AG04449 (cell line): ENCODE results near the gene TTLL8.

ENCODE experiments used
- CTCF ChIA-PET: fragments of 350-600 bp; formaldehyde crosslinking; extraction: SDS; loops from one replicate; lab custom pipeline; 2021; ENCODE audit warnings: antibody characterized with exemption; lab: Yijun Ruan, JAX
- POLR2A ChIA-PET: fragments of 400-600, 350-600 bp; formaldehyde crosslinking; extraction: SDS; loops from one replicate; lab custom pipeline; 2020; ENCODE audit warnings: antibody characterized with exemption, inconsistent platforms; lab: Yijun Ruan, JAX
- DNase-seq: peaks from one replicate; pipeline ENCODE4 v3.0.0-alpha.2; 2010; ENCODE audit warnings: low read depth, low spot score
- H3K4me3 ChIP-seq: 2 replicates; pipeline ENCODE4 v1.5.1; 2011; ENCODE audit warnings: low read depth, mild to moderate bottlenecking, control low read depth, low read length
- TF ChIP-seq, protein P1 (sequence below): IDR thresholded peaks from one replicate; pipeline ENCODE4 v1.5.1; 2011; ENCODE audit warnings: mild to moderate bottlenecking, moderate library complexity, low read length, control low read depth, inconsistent platforms; ENCODE audit not compliant: insufficient read depth; ENCODE audit errors: missing control alignments

The TTLL8 gene

GRCh38 chr22:50056214-50056972 is 1.7 kb downstream of the TTLL8 start:
- CTCF ChIA-PET: interaction anchor here (1.3 kb wide), 1 partner anchor 26 kb away, joined by 6 read pairs; no protein-coding TSS in a partner anchor
- POLR2A ChIA-PET: no interaction called here
- TF ChIP-seq, protein P1, sequence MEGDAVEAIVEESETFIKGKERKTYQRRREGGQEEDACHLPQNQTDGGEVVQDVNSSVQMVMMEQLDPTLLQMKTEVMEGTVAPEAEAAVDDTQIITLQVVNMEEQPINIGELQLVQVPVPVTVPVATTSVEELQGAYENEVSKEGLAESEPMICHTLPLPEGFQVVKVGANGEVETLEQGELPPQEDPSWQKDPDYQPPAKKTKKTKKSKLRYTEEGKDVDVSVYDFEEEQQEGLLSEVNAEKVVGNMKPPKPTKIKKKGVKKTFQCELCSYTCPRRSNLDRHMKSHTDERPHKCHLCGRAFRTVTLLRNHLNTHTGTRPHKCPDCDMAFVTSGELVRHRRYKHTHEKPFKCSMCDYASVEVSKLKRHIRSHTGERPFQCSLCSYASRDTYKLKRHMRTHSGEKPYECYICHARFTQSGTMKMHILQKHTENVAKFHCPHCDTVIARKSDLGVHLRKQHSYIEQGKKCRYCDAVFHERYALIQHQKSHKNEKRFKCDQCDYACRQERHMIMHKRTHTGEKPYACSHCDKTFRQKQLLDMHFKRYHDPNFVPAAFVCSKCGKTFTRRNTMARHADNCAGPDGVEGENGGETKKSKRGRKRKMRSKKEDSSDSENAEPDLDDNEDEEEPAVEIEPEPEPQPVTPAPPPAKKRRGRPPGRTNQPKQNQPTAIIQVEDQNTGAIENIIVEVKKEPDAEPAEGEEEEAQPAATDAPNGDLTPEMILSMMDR: no peak
- no peak for DNase-seq
- no peak overlapping the region for H3K4me3 ChIP-seq

DNA sequence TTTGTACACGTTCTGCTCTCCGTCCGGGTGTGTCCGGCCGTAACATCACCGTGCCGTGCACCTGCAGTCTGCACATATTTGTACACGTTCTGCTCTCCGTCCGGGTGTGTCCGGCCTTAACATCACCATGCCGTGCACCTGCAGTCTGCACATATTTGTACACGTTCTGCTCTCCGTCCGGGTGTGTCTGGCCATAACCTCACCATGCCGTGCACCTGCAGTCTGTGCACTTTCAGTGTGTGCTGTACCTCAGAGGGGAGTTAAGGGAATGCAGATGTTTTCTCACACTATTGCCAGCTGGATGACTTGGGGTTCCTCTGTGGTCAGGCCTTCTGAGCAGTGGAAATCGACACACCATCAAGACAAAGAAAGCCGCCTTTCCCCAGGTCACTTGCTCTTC is 4.2 kb downstream of the TTLL8 start:
- POLR2A ChIA-PET: no interaction called here
- CTCF ChIA-PET: no interaction called here
- TF ChIP-seq, protein P1: no peak
- DNase-seq: no peak
- no peak overlapping the region for H3K4me3 ChIP-seq

GRCh38 chr22:50051930-50052329 is 6.2 kb downstream of the TTLL8 start:
- H3K4me3 ChIP-seq: no peak overlapping the region
- ChIA-PET CTCF (interaction anchor here (2.2 kb wide), 1 partner anchor 22 kb away, joined by 6 read pairs; no protein-coding TSS in a partner anchor), POLR2A (no interaction called here)
- no peak for DNase-seq
- TF ChIP-seq, protein P1: no peak

DNA sequence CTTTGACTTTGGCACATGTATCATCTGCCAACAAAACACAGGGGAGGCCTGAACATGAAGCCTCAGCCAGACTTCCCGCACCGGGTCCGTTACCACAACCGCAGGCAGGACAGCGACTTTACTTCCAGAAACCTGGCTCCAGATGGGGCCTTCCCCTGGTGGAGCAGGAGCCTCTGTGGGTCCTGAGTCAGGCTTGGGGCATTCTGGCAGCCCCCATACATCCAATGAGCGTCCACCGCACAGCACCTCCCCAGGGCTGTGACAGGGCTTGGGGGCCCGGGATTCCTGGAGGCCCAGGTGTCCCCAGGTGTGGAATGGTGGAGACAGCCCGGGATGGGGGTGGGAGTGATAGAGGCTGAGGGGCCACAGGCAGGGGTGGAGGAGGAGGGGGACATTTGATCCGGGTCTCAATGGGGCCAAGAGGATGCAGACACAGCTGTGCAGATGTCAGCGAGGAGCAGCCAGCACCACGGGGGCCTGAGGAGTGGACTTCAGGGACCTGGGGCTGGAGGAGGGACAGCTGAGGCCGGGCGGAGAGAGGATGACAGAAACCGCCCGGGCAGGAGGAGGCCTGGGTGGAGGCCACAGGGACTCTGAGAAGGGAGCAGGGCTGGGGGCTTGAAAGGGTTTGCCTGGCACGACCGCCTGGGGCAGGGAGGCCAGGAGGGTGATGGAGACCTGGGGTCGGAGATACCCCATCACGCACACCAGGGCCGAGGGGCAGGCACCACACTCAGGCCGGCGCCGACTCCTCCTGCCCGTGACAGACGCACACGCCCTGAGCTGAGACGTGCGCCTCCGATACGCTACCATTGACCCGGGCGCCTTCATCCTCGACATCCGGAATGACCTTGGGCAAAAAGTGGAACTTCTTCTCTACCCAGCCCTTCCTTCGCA is 8.6 kb downstream of the TTLL8 start:
- TF ChIP-seq, protein P1: no peak
- no peak overlapping the region for H3K4me3 ChIP-seq
- DNase-seq: no peak
- ChIA-PET CTCF (interaction anchor here (2.2 kb wide), 1 partner anchor 19 kb away, joined by 6 read pairs; no protein-coding TSS in a partner anchor), POLR2A (no interaction called here)

DNA sequence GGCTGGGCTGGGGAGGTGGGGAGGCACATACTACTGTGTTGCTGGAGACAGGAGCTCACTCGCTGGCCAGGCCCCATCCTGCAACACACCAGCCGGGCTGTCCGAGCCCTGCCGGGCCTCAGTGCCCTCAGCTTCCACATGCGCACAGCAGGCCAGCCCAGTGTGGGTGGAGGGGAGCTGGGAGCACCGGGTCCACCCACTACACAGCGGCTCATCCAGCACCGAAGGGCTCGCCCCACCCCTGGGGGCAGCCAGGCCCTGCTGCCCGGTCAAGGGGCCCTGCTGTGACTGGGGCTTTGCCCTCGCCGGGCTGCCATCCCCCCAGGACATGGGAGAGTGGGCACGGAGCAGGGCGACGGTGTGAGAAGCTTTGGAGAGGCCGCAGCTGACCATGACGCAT is 9.3 kb downstream of the TTLL8 start:
- TF ChIP-seq, protein P1: no peak
- DNase-seq: no peak
- H3K4me3 ChIP-seq: no peak overlapping the region
- CTCF ChIA-PET: interaction anchor here (1.0 kb wide), 1 partner anchor 118 kb away, joined by 3 read pairs; no protein-coding TSS in a partner anchor
- POLR2A ChIA-PET: no interaction called here
